Lung (tissue), 12 donors: ENCODE data around the gene AKT1. TPM values are rescaled to one million over a fixed set of nuclear protein-coding genes. Genes with fewer than 3 reads are reported as not detected.
"Not testable (repeated sequence)": the region's sequence is repeated elsewhere in the genome, so short reads cannot be mapped to it uniquely, and the experiment has no call there.

Experiments
- ATAC-seq: fragments of 200-7000 bp; cut with Tn5 transposase; one replicate; pipeline ENCODE4 v1.9.1; 2020; ENCODE audit warnings: moderate number of reproducible peaks; ENCODE audit not compliant: insufficient read depth, low FRiP score
- DNase-seq, 3 donors: peaks; one replicate each; pipeline ENCODE4 v3.0.0-alpha.2; 2013 to 2017
- H3K27ac ChIP-seq, 2 donors: one replicate each; pipeline ENCODE4 v1.5.1; 2013; ENCODE audit warnings: mild to moderate bottlenecking in 2 of 2, moderate library complexity in 2 of 2, control low read depth in 1 of 2, inconsistent platforms in 1 of 2, low read depth in 1 of 2, low read length in 1 of 2
- H3K27me3 ChIP-seq, 3 donors: one replicate each; pipeline ENCODE4 v1.5.1; 2013; ENCODE audit warnings: low read length in 2 of 3; ENCODE audit not compliant: control insufficient read depth in 3 of 3, insufficient read depth in 3 of 3
- H3K36me3 ChIP-seq, 4 donors: one replicate each; pipeline ENCODE4 v1.5.1; 2013; ENCODE audit warnings: low read length in 4 of 4, mild to moderate bottlenecking in 1 of 4, moderate library complexity in 1 of 4; ENCODE audit not compliant: control insufficient read depth in 4 of 4, insufficient read depth in 4 of 4
- H3K4me1 ChIP-seq, 5 donors: one replicate each; pipeline ENCODE4 v1.5.1; 2013; ENCODE audit warnings: low read length in 5 of 5, mild to moderate bottlenecking in 2 of 5, moderate library complexity in 1 of 5; ENCODE audit not compliant: control insufficient read depth in 5 of 5, insufficient read depth in 5 of 5
- H3K4me3 ChIP-seq: one replicate; pipeline ENCODE4 v1.5.1; 2013; ENCODE audit warnings: mild to moderate bottlenecking, control low read depth, moderate library complexity
- H3K9ac ChIP-seq, 2 donors: one replicate each; pipeline ENCODE4 v1.5.1; 2013; ENCODE audit warnings: low read length in 2 of 2, control low read depth in 1 of 2; ENCODE audit not compliant: insufficient read depth in 1 of 2
- H3K9me3 ChIP-seq, 4 donors: one replicate each; pipeline ENCODE4 v1.5.1; 2013; ENCODE audit warnings: low read length in 3 of 4, mild to moderate bottlenecking in 1 of 4, moderate library complexity in 1 of 4; ENCODE audit not compliant: control insufficient read depth in 4 of 4, insufficient read depth in 3 of 4
- CTCF ChIP-seq: IDR thresholded peaks from 2 replicates; pipeline ENCODE4 v1.5.1; 2012; ENCODE audit warnings: mild to moderate bottlenecking; ENCODE audit errors: control extremely low read depth, extremely low read depth
- WGBS, 2 donors: extraction: QIAGEN DNeasy Blood & Tissue Kit; methylation state at CpG; one replicate each; pipeline ENCODE4 v1.1.7; 2013; 5-methylcytosine and 5-hydroxymethylcytosine counted together
- polyA plus RNA-seq, 2 donors: library from polyadenylated mRNA; stranded (reverse); fragments of 200-250 nt; gene quantifications; one replicate each; pipeline ENCODE4 v1.2.1, GENCODE V29; 2013
- total RNA-seq, 2 donors: library from RNA; depleted of rRNA in 1 of 2; stranded (reverse); fragments of >200 nt in 1 of 2; gene quantifications; one replicate each; pipeline ENCODE4 v1.2.1, GENCODE V29; 2014 to 2021
- donor health status: control.
- donor health status: control.
- donor health status: Bipolar disorder and iron deficiency.
- donor health status: healthy.
- donor health status: DM: yes; HTN: yes; CAD: no.

The AKT1 gene
- total and polyA plus RNA-seq, 4 donors = 142 to 224 (median 160) TPM

DNA sequence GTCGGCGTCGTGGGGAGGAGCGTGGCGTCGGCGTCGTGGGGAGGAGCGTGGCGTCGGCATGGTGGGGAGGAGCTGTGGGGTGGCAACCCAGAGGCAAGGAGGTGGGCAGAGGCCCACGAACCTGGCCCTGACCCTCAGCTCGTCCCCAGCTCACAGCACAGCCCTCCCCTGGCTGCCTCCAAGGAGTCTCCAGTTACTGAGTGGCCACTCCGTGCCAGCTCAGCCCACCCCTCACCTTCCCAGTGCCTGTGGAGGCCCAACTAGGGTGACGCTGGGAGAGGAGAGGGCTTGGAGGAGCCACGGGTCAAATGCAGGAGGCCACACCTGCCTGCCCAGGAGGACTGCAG is 65.7 kb downstream of the AKT1 start:
- H3K36me3 ChIP-seq = no peaks in the 10 kb centered on the region
- WGBS, 2 donors = 90 to 92% methylated on average over 4 to 16 of the region's 16 CpGs
- peaks cover 0 to 9% (median 5%) of the 10 kb centered on the region in 5 donors for H3K4me1 ChIP-seq
- H3K27ac ChIP-seq = no peak overlapping the region
- no peak overlapping the region for H3K4me3 ChIP-seq
- H3K9me3 ChIP-seq = no peaks in the 10 kb centered on the region
- no peak for TF ChIP-seq CTCF
- ATAC-seq (no peak), DNase-seq (no peak)
- no peaks in the 10 kb centered on the region for H3K27me3 ChIP-seq
- no peak overlapping the region for H3K9ac ChIP-seq

- H3K9me3 ChIP-seq, ATAC-seq, H3K27ac ChIP-seq, H3K36me3 ChIP-seq, H3K27me3 ChIP-seq, H3K9ac ChIP-seq, H3K4me3 ChIP-seq, DNase-seq: not testable (repeated sequence)
- WGBS, 2 donors = 94 to 95% methylated on average over 42 to 68 of the region's 73 CpGs
- peaks cover 0 to 13% (median 10%) of the 10 kb centered on the region in 5 donors for H3K4me1 ChIP-seq
These were observed 66.2 kb downstream of the AKT1 start for GRCh38 chr14:104729176-104729834.

DNA sequence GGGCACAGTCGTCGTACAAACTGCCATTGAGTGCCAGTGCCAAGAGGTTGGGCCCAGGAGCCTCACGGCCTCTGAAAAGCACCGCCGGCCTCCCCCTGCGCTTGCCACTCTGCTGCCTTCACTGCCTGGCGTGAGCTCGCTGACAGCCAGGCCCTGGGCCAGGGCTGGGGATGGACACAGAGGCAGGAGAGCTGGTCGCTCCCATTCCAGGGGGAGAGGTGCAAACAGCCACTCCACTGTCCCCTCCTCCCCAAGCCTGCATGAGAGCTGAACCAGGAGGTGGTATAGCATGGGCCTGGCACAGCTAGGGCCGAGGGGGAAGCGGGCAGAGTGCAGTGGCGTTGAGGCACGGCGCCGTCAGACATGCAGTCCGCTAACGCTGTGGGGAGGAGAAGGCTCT is 66.9 kb downstream of the AKT1 start:
- ATAC-seq (no peak), DNase-seq (no peak)
- 93 to 94% methylated on average over 17 of the region's 17 CpGs for WGBS, 2 donors
- no peaks in the 10 kb centered on the region for H3K27me3 ChIP-seq
- no peaks in the 10 kb centered on the region for H3K9me3 ChIP-seq
- H3K27ac ChIP-seq = no peak overlapping the region
- peaks cover 0 to 15% (median 10%) of the 10 kb centered on the region in 5 donors for H3K4me1 ChIP-seq
- H3K36me3 ChIP-seq = no peaks in the 10 kb centered on the region
- TF ChIP-seq CTCF = no peak
- H3K4me3 ChIP-seq = no peak overlapping the region
- no peak overlapping the region for H3K9ac ChIP-seq

- H3K27me3 ChIP-seq = no peaks in the 10 kb centered on the region
- peaks cover 0 to 2% (median 0%) of the 10 kb centered on the region in 4 donors for H3K36me3 ChIP-seq
- no peak overlapping the region for H3K4me3 ChIP-seq
- no peaks in the 10 kb centered on the region for H3K9me3 ChIP-seq
- no peak for DNase-seq
- no peak overlapping the region for H3K9ac ChIP-seq
- no peak for ATAC-seq
- TF ChIP-seq CTCF = no peak
- peaks cover 0 to 15% (median 10%) of the 10 kb centered on the region in 5 donors for H3K4me1 ChIP-seq
- 75 to 78% methylated on average over 21 of the region's 21 CpGs for WGBS, 2 donors
- peak overlapping the region in 1 of 2 donors; percentile 34 for H3K27ac ChIP-seq
These were observed 68.7 kb downstream of the AKT1 start for GRCh38 chr14:104726600-104727451.
